A549 (cell line): Measurements from ENCODE around the gene NEK11.

Source experiments
- CTCF ChIP-seq: fragments of >200 bp; sonication (Bioruptor Twin); formaldehyde crosslinking; IDR thresholded peaks from 3 replicates; pipeline ENCODE4 v1.5.1; 2016
- ELK1 ChIP-seq: fragments of 150-350 bp; IDR thresholded peaks from 2 replicates; pipeline ENCODE4 v1.6.1; 2014; ENCODE audit warnings: low read depth, mild to moderate bottlenecking, low read length
- EP300 ChIP-seq, 2 experiments: fragments of >200 bp; sonication (Bioruptor Twin); formaldehyde crosslinking; IDR thresholded peaks; 2 replicates in 1 of 2; 3 replicates in 1 of 2; pipeline ENCODE4 v1.6.1; 2016 to 2017
- MAX ChIP-seq: IDR thresholded peaks from 2 replicates; pipeline ENCODE4 v1.6.1; 2012
- POLR2A ChIP-seq: IDR thresholded peaks from 2 replicates; pipeline ENCODE4 v1.6.1; 2012; ENCODE audit warnings: mild to moderate bottlenecking, low read length
- RAD21 ChIP-seq, 2 experiments: fragments of >200 bp in 1 of 2; sonication (Bioruptor Twin) in 1 of 2; formaldehyde crosslinking in 1 of 2; IDR thresholded peaks in 1 of 2; conservative IDR thresholded peaks in 1 of 2; 2 replicates in 1 of 2; 3 replicates in 1 of 2; pipeline ENCODE4 v1.6.1; 2012 to 2018; ENCODE audit warnings: inconsistent platforms in 1 of 2
- RFX5 ChIP-seq: fragments of 450-650 bp; IDR thresholded peaks from 2 replicates; pipeline ENCODE4 v1.7.1; 2014; ENCODE audit warnings: antibody characterized with exemption, mild to moderate bottlenecking, moderate library complexity
- ZSCAN20 ChIP-seq: fragments of 250-450 bp; sonication (Bioruptor Pico); IDR thresholded peaks from 2 replicates; pipeline ENCODE4 v1.8.0; 2022; ENCODE audit warnings: mild to moderate bottlenecking, moderate library complexity

- TF ChIP-seq EP300 (IDR thresholded peaks at IDR 0.05): no peak
- TF ChIP-seq CTCF: no peak
- TF ChIP-seq RAD21 (conservative IDR thresholded peaks at IDR 0.05 in 1 of 2, IDR thresholded peaks at IDR 0.05 in 1 of 2): no peak
- TF ChIP-seq MAX: no peak
- TF ChIP-seq ZSCAN20 (CRISPR knock-in tag): no peak
- no peak for TF ChIP-seq RFX5
- no peak for TF ChIP-seq POLR2A
- TF ChIP-seq ELK1: no peak
Measured at GRCh38 chr3:131357275-131357674, 330.6 kb downstream of the NEK11 start.
